GM19023 (cell line): ENCODE results near the gene AQP12A.
"Not testable (repeated sequence)": the region's sequence is repeated elsewhere in the genome, so short reads cannot be mapped to it uniquely, and the experiment has no call there.

Experiments
- ATAC-seq: cut with Tn5 transposase; IDR thresholded peaks from one replicate; pipeline ENCODE4 v1.9.1; 2021; ENCODE audit warnings: mild to moderate bottlenecking, moderate library complexity; ENCODE audit not compliant: unreplicated experiment

Gene AQP12A

GRCh38 chr2:240687741-240688552 lies 3.7 kb upstream of the AQP12A start:
- no peak for ATAC-seq

DNA sequence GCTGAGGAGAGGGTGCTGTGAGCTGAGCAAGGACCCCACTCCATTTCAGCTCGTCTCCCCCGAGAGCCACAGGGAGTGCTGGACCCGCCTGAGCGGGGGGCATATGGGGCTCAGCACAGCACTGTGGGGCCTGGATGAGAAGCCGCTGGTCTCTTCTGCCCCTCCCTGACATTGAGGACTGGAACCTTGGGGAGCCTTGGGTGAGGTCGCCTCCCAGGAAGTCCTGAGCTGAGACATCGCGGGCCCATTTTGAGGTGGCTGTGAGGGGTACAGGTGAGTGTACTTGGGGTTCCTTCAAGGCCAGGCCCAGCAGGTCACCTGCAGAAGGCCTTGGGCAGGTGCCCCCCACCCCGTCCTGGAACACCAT lies 3.1 kb upstream of the AQP12A start:
- ATAC-seq: no peak

DNA sequence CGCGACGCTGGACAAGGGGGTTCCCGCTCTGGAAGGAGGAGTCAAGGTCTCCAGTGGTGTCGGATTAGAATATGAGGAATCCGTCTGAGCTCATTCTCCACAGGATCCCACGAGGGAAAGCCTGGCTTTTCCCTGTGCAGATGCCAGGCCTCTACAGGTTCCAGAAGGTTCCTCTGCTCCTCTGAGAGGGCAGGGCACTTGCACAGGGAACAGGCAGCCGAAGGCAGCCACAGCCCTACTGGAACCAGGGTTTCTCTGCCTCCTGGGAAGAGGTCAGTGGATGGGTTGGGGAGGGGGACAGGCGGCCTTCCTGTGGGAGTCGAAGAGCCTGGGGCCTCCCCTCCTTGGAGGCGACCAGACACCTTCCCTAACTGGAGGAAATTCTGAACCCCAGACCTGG lies 1.7 kb upstream of the AQP12A start:
- no peak for ATAC-seq

DNA sequence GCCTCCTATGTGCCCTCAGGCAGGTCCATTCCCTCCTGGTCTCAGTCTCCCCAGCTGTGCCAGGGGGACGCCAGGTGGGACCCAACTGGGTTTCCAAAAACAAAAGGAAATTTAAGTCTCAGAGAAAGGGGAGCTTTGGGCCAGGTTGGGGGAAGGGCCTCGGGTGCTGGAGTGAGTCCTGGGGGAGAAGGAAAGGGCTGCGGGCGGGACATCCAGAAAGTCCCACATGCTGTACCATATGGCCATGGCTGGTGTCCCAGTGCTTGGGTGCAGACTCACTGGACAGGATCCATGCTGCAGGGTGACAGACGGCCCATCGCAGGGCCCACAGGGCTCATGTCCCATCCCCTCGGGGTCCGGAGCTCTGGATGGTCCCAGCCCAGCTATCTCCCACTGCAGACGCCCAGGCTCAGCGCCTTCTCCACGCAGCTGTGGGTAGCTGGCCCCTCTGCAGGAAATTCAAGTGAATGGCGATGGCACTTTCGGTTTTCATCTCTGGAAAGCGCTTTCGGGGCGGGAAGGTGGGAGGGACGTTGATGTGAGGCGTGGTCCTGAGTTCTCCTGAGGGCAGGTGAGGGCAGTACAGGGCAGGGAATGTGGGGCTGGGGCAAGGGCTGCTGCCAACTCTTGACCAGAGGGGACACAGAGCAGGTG lies 1.1 kb upstream of the AQP12A start:
- not testable (repeated sequence) for ATAC-seq

DNA sequence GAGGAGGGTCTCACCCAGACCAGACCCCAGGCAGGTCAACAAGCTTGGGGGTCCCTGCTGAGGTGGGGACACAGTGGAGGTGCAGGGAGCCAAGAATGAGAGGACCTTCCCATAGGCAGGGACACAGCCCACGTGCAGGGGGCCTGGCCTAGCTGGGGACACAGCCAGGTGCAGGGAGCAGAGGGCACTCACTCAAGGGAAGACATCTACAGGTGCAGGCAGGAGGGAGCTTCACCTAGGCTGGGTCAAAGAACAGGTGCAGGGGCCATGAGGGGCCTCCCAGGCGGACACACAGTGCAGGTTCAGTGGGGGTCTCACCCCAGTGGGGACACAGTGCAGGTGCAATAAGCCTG lies 615 bp upstream of the AQP12A start:
- not testable (repeated sequence) for ATAC-seq

GRCh38 chr2:240692583-240693561 lies 1.2 kb downstream of the AQP12A start:
- not testable (repeated sequence) for ATAC-seq

- ATAC-seq: not testable (repeated sequence)
These were observed 2.6 kb downstream of the AQP12A start for GRCh38 chr2:240694304-240694703.

DNA sequence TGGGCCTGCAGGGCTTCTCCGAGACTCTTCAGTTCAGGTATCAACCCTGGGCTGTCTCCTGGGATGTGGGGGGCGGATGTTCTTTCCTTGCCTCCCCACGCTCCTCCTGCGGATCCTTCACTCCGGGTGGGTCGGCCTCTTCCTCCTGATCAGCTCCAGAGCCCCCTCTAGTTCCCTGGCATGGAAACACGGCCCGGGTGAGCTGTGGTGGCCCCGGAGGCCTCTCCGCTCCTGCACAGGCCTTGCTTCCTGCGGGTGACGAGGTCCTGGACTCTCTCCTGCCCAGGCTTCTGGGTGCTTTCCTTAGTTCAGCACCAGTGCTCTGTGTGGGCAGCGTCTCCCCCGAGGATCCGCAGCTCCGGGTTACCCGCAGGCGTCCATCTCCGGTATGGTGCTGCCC lies 3.9 kb downstream of the AQP12A start:
- ATAC-seq: not testable (repeated sequence)

DNA sequence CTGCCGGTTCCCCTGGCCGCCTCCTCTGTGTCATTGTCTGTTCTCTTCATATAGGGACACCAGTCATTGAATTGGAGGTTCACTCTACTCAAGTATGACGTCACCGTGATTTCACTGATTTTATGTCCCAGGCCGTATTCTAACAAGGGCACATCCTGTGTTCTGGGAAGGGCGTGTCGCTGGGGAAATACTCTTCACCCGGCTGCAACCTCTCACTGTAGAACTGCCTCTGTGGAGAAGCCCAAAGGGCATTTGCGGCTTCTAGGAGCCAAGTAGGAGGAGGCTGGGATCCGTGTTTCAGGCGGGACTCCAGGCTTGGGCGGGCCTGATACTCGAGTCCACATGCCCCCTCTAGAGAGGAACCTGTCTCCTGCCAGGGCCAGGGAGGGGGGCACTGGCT lies 4.8 kb downstream of the AQP12A start:
- ATAC-seq: not testable (repeated sequence)

DNA sequence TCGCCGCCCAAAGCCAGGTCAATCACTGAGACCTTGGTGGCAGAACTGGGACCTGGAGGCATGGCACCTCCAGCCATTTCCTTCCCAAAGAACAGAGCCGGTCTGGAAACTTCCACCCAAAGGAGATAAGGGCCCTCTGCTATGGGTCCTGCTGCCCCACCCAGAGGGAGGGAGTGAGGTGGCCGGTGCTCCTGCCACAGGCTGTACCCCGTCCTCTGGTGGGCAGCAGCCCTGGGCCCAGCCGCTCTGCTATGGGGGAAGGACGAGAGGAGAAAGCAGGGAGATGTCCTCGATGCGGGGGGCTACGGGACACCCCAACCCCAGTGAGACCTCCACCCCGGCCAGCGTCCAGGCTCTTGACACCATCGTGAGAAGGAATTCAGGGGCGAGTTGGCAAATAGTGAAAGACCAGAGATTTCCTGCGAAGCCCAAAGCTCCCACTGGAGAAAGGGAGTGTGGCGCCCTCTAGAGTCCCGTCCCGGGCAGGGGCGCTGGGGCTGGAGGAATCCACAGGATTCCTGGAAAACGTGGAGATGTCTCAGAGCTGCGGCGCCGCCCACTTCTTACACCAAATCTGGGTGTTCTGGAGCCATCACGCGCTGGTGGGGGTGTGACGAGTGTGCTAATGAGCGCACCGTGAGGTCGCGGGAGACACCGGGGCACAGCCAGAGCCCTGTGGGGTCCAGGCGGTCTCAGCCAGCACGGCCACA lies 7.3 kb downstream of the AQP12A start:
- not testable (repeated sequence) for ATAC-seq

- ATAC-seq: not testable (repeated sequence)
These were observed 8.2 kb downstream of the AQP12A start for GRCh38 chr2:240699835-240700234.

- ATAC-seq: not testable (repeated sequence)
These were observed 8.9 kb downstream of the AQP12A start for GRCh38 chr2:240700616-240701015.

DNA sequence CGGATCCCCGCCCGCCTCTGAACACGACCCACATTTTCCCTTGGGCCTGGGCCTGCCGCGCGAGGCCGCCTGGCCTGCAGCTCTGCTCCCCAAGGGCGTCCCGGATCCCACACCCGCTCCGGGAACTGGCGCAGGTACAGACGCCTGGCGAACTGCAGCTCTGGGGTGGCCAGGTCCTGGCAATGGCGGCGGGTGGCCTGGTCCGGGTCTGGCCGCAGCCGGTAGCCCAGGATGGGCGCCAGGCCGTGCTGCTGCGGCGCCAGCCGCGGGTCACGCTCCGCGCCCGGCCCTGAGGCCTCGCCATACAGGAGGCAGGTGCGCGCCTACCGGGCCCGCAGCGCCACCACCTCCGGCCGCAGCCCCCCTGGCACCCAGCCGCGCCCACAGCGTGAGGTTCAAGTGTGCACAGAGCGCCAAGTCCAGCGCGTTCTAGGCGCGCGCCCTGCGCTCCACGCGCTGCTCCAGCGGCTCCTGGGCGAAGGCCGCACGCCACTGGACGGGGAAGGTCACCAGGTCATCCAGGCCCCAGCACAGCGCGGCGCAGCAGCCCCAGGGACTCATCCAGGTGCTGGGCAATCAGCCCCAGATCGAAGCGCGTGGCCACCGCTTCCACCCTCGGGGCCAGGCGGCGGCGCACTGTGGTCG lies 9.5 kb downstream of the AQP12A start:
- no peak for ATAC-seq

DNA sequence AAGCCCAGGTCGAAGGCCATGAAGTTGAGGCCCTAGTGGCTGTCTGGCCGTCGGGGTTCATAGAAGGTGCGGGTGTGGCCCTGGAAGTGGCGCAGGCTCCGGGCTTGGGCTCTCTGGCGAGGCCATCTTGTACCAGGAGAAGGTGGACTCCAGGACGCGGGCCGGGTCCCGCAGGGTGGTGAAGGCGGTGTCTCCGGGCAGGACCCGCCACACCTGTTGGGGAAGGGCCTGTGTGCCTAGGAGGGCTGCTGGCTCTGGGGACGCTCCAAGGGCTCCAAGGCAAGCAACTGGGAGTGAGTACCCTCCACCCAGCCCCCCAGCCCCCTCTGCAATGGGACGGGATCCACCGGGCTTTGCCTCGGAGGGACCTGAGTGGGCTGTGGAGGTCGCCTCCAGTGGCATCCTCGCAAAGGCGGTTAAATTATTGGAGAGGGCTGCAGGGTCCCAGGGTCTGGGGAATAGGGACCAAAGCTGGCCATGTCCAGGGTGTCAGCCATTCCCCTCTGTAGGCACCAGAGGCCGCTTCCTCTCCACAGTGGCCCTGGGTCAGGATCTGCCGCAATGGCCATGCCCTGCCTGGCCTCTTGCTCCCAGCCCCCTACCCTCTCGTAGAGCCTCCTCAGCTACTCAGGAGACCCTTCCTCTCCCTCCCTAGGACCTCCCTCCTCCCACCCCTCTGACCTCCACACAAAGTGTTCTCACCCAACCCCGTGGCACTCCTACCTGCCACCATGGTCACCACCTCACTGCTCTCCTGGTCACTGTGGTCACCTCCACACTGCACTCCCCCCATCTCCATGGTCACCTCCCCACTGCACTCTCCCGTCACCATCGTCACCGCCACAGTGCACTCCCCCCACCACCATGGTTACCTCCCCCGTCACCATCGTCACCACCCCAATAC lies 10.3 kb downstream of the AQP12A start:
- ATAC-seq: no peak

- no peak for ATAC-seq
These were observed 11.0 kb downstream of the AQP12A start for GRCh38 chr2:240702640-240703011.

DNA sequence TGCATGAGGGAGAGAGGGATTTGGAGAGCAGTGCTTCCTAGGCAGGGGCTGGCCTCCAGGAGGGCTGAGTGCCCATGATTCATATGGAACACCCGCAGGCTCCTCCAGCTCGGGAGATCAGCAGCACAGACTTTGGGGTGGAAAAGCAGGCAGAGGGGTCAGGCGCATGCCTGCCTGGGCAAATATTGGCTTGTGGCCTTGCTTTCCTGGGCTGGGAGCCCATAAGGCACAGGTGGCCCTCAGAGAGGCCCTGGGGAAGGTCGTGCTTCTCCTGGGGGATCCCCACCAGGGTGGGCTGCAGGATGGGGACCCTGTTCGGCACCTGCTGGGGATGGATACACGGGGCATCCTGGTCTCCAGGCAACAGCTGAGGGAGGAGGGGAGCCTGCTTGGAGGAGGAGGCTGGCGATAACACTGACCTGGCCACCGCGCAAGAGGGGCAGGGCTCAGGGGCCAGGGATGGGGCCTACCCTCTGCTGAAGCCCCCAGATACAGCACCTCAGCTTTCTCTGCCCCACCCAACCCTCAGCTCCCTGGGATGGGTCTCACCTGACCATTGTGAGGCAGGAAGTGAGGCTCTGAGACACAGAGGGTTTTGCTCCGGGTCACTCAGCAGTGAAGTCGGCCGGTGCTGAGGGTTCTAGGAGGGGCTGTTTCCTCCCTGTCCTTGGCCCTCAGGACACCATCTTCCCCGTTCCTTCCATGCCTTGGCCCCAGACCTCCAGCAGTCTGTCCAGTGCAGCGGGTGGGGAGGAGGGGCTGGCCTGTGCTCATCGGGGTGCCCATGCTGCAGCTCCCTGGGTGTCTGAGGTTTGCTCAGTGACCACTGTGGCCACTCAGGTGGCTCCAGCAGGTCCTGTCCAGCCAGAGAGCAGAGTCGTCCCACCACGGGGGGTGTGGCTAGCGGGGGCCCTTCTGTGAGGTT lies 12.0 kb downstream of the AQP12A start:
- no peak for ATAC-seq

DNA sequence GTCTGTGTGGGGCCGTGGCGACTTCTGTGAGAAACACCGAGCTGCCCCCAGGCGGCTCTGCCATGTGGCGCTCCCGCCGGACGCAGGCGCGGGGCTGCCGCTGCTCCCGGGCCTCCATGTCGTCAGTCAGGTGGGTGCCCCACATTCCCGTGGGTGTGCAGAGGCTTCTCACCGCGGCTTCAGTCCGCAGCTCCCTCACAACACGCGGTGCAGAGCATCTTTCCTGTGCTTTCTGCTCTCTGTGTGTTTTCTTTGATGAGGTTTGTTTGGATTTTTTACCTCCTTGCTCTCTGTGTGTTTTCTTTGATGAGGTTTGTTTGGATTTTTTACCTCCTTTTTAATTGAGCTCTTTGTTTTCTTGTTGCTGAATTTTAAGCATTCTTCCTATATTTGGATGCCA lies 13.0 kb downstream of the AQP12A start:
- no peak for ATAC-seq

DNA sequence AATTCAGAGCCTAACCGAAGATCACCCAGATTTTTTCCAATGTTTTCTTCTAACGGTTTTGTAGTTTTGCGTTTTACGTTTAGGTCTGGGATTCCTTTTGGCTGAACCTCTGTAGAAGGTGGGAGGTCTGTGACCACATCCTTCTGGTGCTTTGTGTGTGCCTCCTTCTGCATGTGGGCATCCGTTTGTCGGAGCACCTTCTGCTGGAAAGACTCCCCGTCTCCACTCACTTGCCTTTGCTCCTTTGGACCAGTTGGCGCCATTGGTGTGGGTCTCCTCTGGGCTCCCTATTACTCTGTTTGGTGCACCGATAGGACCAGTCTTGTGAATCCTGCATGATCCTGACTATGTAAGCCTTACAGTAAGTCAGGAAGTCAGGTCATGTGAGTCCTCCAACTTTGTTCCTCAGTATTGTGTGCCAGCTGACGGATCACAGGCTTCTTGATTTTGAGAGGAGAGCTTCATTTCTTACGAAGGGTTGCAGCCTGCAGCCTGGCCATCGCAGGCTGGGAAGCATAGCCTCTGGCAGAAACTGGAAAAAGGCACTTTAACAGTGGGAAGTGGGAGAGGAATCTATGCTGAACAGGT lies 13.6 kb downstream of the AQP12A start:
- no peak for ATAC-seq
